Left lung (tissue), 10 donors: Measurements from ENCODE around the gene ALPL. TPM values are rescaled to one million over a fixed set of nuclear protein-coding genes. Genes with fewer than 3 reads are reported as not detected.
A peak's percentile ranks its signal among the peaks of the same experiment; 100 is the strongest.

Source experiments
- ATAC-seq: fragments of 200-7000 bp; cut with Tn5 transposase; one replicate; pipeline ENCODE4 v1.9.1; 2020; ENCODE audit warnings: moderate library complexity
- DNase-seq, 4 donors: peaks; one replicate each; pipeline ENCODE4 v3.0.0-alpha.2; 2013 to 2020
- H3K27ac ChIP-seq, 2 donors: fragments of 200-600 bp; sonication (generic) in 1 of 2; one replicate each; pipeline versions ENCODE4 v1.5.0 to v1.8.0; 2020 to 2021
- H3K27me3 ChIP-seq, 2 donors: fragments of 200-600 bp; sonication (generic) in 1 of 2; one replicate each; pipeline versions ENCODE4 v1.5.0 to v1.8.0; 2020 to 2021
- H3K36me3 ChIP-seq, 2 donors: fragments of 200-600 bp; sonication (generic) in 1 of 2; one replicate each; pipeline versions ENCODE4 v1.5.0 to v1.8.0; 2020 to 2021
- H3K4me1 ChIP-seq, 2 donors: fragments of 200-600 bp; one replicate each; pipeline ENCODE4 v1.8.0; 2021
- H3K4me3 ChIP-seq, 2 donors: fragments of 200-600 bp; sonication (generic) in 1 of 2; one replicate each; pipeline versions ENCODE4 v1.5.0 to v1.8.0; 2020 to 2021; ENCODE audit warnings: mild to moderate bottlenecking in 1 of 2
- H3K9me3 ChIP-seq, 2 donors: fragments of 200-600 bp; sonication (generic) in 1 of 2; one replicate each; pipeline versions ENCODE4 v1.5.0 to v1.8.0; 2020 to 2021
- intact Hi-C, 2 donors: fragments of 100-400 bp; cut with DNase I; formaldehyde crosslinking; loops; one replicate each; pipeline versions ENCODE4 v1.11.2 to v1.14.2; 2022
- polyA plus RNA-seq, 6 donors: library from polyadenylated mRNA; unstranded; fragments of 120-200 nt; gene quantifications; one replicate each; pipeline ENCODE4 v1.2.1, GENCODE V29; 2013; ENCODE audit not compliant: insufficient read length in 6 of 6
- total RNA-seq, 2 donors: library from RNA; stranded (reverse); fragmentation: NEBNext Ultra II Directional; extraction: Animal tissue kit (Norgen Biotek cat#: 25700); gene quantifications; one replicate each; pipeline ENCODE4 v1.2.1, GENCODE V29; 2021
- TF ChIP-seq, protein P1 (sequence below), 2 donors: fragments of 200-600 bp; sonication (generic) in 1 of 2; IDR thresholded peaks; one replicate each; pipeline versions ENCODE4 v1.5.0 to v1.8.0; 2021; ENCODE audit warnings: antibody characterized with exemption in 2 of 2
- donor health status: DM: no; HTN: yes; CAD: no.
- donor health status: DM: no; HTN: no; CAD: no.

Gene ALPL
- total and polyA plus RNA-seq, 8 donors, result 1.0 to 198 (median 1.5) TPM

DNA sequence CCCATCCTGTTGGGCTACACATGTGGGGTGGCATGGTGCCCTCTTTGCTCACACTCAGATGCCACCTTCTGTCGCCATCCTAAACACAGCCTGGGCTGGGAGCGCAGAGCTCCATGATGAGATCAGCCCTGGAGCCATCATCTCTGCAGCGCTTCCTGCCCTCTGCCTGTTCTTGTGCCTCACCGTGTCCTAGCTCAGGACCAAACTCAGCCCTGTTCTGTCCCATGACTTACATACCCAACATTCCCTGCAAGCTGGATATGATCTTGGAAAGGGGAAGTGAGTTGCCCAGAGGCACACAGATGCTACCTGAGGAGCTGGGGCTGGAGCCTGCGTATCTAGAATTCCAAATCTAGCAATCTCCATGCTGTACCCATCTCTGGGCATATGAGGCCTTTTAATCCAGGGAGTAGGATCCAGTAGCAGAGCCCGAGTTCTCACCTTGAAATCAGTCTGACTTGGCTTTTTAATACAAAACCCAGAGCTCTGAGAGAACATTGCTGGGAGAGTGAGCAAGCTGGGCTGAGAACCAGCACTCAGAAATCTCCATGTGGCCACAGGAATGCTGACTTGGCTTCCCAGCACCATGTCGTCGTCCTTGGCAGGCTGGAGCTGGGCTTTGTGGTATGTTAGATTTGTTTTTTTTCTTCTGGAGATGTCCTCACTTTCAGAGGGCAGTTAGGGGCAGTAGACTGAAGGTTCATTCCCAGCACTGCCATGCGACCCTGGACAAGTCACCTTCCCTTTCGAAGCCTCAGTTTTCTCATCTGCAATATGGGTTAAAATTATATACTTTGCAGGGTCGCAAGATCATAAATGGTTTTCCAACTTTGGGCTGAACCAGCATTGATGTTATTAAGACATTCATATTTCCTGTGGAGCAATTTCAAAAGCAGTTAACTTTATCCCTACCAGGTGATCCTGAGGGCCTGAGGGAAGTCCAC, 2.6 kb downstream of the ALPL start:
- Histone ChIP-seq H3K4me3 (peak overlapping the region in 1 of 2 donors; percentile 47), H3K4me1 (peaks cover 22 to 54% of the 10 kb centered on the region in 2 donors), H3K27ac (peak overlapping the region; percentile 45 to 77), H3K36me3 (peaks cover 0 to 4% of the 10 kb centered on the region in 2 donors), H3K9me3 (no peaks in the 10 kb centered on the region), H3K27me3 (peaks cover 8 to 57% of the 10 kb centered on the region in 2 donors)
- intact Hi-C loops, result loop anchor here in 1 of 2 donors (10.0 kb wide), 1 partner anchor 143 kb away; no protein-coding TSS in a partner anchor
- ATAC-seq (peak; percentile 69), DNase-seq (peak in 2 of 4 donors; percentile 43 to 80)
- TF ChIP-seq, protein P1, sequence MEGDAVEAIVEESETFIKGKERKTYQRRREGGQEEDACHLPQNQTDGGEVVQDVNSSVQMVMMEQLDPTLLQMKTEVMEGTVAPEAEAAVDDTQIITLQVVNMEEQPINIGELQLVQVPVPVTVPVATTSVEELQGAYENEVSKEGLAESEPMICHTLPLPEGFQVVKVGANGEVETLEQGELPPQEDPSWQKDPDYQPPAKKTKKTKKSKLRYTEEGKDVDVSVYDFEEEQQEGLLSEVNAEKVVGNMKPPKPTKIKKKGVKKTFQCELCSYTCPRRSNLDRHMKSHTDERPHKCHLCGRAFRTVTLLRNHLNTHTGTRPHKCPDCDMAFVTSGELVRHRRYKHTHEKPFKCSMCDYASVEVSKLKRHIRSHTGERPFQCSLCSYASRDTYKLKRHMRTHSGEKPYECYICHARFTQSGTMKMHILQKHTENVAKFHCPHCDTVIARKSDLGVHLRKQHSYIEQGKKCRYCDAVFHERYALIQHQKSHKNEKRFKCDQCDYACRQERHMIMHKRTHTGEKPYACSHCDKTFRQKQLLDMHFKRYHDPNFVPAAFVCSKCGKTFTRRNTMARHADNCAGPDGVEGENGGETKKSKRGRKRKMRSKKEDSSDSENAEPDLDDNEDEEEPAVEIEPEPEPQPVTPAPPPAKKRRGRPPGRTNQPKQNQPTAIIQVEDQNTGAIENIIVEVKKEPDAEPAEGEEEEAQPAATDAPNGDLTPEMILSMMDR (IDR thresholded peaks at IDR 0.05), result no peak

DNA sequence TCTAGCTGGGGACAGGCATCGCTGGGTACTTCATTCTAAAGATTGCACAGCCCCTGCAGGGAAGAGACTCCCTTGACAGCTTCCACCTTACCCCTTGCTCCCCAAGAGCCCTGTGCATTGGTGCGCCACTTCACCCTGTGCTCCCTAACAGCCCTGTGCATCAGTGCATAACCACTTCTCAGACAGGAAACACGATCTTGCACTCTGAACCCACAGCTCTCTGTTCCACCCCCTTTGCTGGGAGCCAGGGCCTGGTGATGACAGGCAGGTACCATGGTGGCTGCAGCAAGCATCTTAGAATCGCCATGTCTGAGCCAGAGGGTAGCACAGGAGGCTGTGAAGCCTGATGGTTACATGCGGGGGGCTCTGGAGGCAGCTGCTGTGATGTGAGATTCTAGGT, 5.0 kb downstream of the ALPL start:
- Histone ChIP-seq H3K9me3 (no peaks in the 10 kb centered on the region), H3K36me3 (peaks cover 0 to 4% of the 10 kb centered on the region in 2 donors), H3K27ac (no peak overlapping the region), H3K4me1 (peaks cover 22 to 46% of the 10 kb centered on the region in 2 donors), H3K27me3 (peaks cover 0 to 33% of the 10 kb centered on the region in 2 donors), H3K4me3 (no peak overlapping the region)
- DNase-seq (no peak), ATAC-seq (no peak)
- TF ChIP-seq, protein P1 (IDR thresholded peaks at IDR 0.05), result no peak
- intact Hi-C loops, result loop anchor here in 1 of 2 donors (10.0 kb wide), 1 partner anchor 141 kb away; no protein-coding TSS in a partner anchor

GRCh38 chr1:21517161-21517589, 8.0 kb downstream of the ALPL start:
- Histone ChIP-seq H3K27ac (peak overlapping the region; percentile 51 to 54), H3K36me3 (peaks cover 0 to 4% of the 10 kb centered on the region in 2 donors), H3K4me1 (peaks cover 2 to 23% of the 10 kb centered on the region in 2 donors), H3K9me3 (no peaks in the 10 kb centered on the region), H3K4me3 (no peak overlapping the region), H3K27me3 (peaks cover 0 to 3% of the 10 kb centered on the region in 2 donors)
- ATAC-seq, result peak; percentile 87
- intact Hi-C loops, result loop anchor here in 1 of 2 donors (10.0 kb wide), 1 partner anchor 138 kb away; no protein-coding TSS in a partner anchor
- peak in 2 of 4 donors; percentile 37 to 56 for DNase-seq
- TF ChIP-seq, protein P1 (IDR thresholded peaks at IDR 0.05), result no peak

GRCh38 chr1:21517660-21518480, 8.6 kb downstream of the ALPL start:
- H3K27me3 ChIP-seq, result no peaks in the 10 kb centered on the region
- ATAC-seq (no peak), DNase-seq (no peak)
- peaks cover 0 to 4% of the 10 kb centered on the region in 2 donors for H3K36me3 ChIP-seq
- H3K27ac ChIP-seq, result peak overlapping the region; percentile 20 to 54
- H3K4me3 ChIP-seq, result no peak overlapping the region
- peaks cover 0 to 16% of the 10 kb centered on the region in 2 donors for H3K4me1 ChIP-seq
- intact Hi-C loops, result loop anchor here in 1 of 2 donors (10.0 kb wide), 1 partner anchor 137 kb away; no protein-coding TSS in a partner anchor
- no peaks in the 10 kb centered on the region for H3K9me3 ChIP-seq
- TF ChIP-seq, protein P1 (IDR thresholded peaks at IDR 0.05), result no peak
